Erythroblast (primary cell): ENCODE data around the gene LCA5L.

Source experiments
- DNase-seq, 2 experiments: peaks; one replicate each; lab custom pipeline; 2025; lab: John Stamatoyannopoulos, UW
- GATA1 ChIP-seq: IDR thresholded peaks from 2 replicates; pipeline ENCODE4 v1.6.1; 2011; ENCODE audit warnings: low read depth, mild to moderate bottlenecking, control low read depth, low read length, moderate library complexity
- POLR2A ChIP-seq: IDR thresholded peaks from 2 replicates; pipeline ENCODE4 v1.6.1; 2011; ENCODE audit warnings: mild to moderate bottlenecking, low read length

The LCA5L gene

GRCh38 chr21:39466584-39466983, 21.0 kb upstream of the LCA5L start:
- no peak for DNase-seq
- TF ChIP-seq GATA1 (no peak), POLR2A (no peak)

GRCh38 chr21:39463308-39463707, 17.7 kb upstream of the LCA5L start:
- DNase-seq: no peak
- TF ChIP-seq GATA1 (no peak), POLR2A (no peak)

GRCh38 chr21:39461419-39461818, 15.8 kb upstream of the LCA5L start:
- TF ChIP-seq GATA1 (no peak), POLR2A (no peak)

GRCh38 chr21:39456665-39457064, 11.1 kb upstream of the LCA5L start:
- TF ChIP-seq GATA1: no peak
- TF ChIP-seq POLR2A: no peak
- no peak for DNase-seq

More at GRCh38 chr21:39461419-39461818, 15.8 kb upstream of the LCA5L start:
- DNase-seq: no peak

GRCh38 chr21:39454949-39455668, 9.5 kb upstream of the LCA5L start:
- no peak for DNase-seq
- no peak for TF ChIP-seq POLR2A

GRCh38 chr21:39453571-39454179, 8.1 kb upstream of the LCA5L start:
- TF ChIP-seq POLR2A (no peak), GATA1 (no peak)
- DNase-seq: no peak

GRCh38 chr21:39452970-39453342, 7.4 kb upstream of the LCA5L start:
- TF ChIP-seq POLR2A: no peak
- no peak for TF ChIP-seq GATA1
- DNase-seq: no peak

GRCh38 chr21:39452207-39452969, 6.8 kb upstream of the LCA5L start:
- peak in 1 of 2 experiments; percentile 26 for DNase-seq
- TF ChIP-seq GATA1: no peak
- TF ChIP-seq POLR2A: no peak

- DNase-seq: no peak
- TF ChIP-seq GATA1 (no peak), POLR2A (no peak)
Measured at GRCh38 chr21:39451332-39452206, 6.0 kb upstream of the LCA5L start, which contains the start of gene SH3BGR. TSS of gene SH3BGR (plus strand) at chr21:39451970. CDS start at chr21:39452097, 127 bp downstream.

GRCh38 chr21:39447264-39447663, 1.7 kb upstream of the LCA5L start:
- TF ChIP-seq POLR2A (no peak), GATA1 (no peak)
- no peak for DNase-seq

GRCh38 chr21:39444421-39445180, 977 bp downstream of the LCA5L start:
- no peak for DNase-seq
- no peak for TF ChIP-seq GATA1
- TF ChIP-seq POLR2A: no peak

- TF ChIP-seq POLR2A: no peak
- no peak for TF ChIP-seq GATA1
- DNase-seq: peak; percentile 60 to 66
Measured at GRCh38 chr21:39441502-39442475, 3.8 kb downstream of the LCA5L start.
